Nephron (organoid): ENCODE results near the gene RPL21.

Experiments used
- H3K27ac Mint-ChIP-seq, 3 experiments: 2 replicates each; pipeline ENCODE4 v1.8.0; 2020; ENCODE audit warnings: mixed read lengths in 3 of 3, mild to moderate bottlenecking in 2 of 3, moderate library complexity in 1 of 3
- H3K27me3 Mint-ChIP-seq: 2 replicates; pipeline ENCODE4 v1.8.0; 2021; ENCODE audit warnings: low read depth, mild to moderate bottlenecking, moderate library complexity, mixed read lengths
- H3K36me3 Mint-ChIP-seq: 2 replicates; pipeline ENCODE4 v1.8.0; 2020; ENCODE audit warnings: low read depth, mixed read lengths
- H3K4me1 Mint-ChIP-seq: 2 replicates; pipeline ENCODE4 v1.8.0; 2020; ENCODE audit warnings: mixed read lengths
- H3K4me3 Mint-ChIP-seq, 3 experiments: 2 replicates each; pipeline ENCODE4 v1.8.0; 2020; ENCODE audit warnings: mild to moderate bottlenecking in 3 of 3, mixed read lengths in 3 of 3, moderate library complexity in 2 of 3
- H3K9me3 Mint-ChIP-seq: 2 replicates; pipeline ENCODE4 v1.8.0; 2020; ENCODE audit warnings: mixed read lengths
- TF ChIP-seq, protein P1 (sequence below), 3 experiments: fragments of 200-600 bp; sonication (generic); IDR thresholded peaks; one replicate each; pipeline ENCODE4 v1.5.0; 2021; ENCODE audit warnings: antibody characterized with exemption in 3 of 3; ENCODE audit not compliant: unreplicated experiment in 3 of 3

Gene RPL21

DNA sequence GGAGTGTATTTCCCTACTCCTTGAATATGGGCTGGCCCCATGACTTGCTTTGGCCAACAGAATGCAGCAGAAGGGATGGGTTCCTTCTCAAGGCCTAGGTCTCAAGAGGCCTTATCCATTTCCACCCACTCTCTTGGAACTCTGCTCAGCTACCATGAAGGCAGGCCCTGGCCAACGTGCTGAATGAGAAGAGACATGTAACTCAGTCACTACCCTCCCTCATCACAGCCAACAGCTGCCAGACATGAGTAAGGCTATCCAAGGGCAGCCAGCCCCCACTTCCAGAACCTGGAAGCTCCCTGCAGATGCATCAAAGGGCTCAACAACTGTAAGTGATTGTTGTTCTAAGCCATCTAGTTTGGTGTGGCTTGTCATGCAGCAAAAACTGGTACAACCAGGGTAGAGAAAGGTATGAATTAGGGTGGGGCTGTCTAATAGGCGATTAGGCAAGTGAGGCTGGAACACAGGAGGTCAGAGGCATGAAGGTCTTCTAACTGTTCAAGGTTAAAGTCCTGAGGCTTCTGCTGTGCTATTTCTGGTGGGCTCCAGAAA is 17.8 kb downstream of the RPL21 start:
- TF ChIP-seq, protein P1, sequence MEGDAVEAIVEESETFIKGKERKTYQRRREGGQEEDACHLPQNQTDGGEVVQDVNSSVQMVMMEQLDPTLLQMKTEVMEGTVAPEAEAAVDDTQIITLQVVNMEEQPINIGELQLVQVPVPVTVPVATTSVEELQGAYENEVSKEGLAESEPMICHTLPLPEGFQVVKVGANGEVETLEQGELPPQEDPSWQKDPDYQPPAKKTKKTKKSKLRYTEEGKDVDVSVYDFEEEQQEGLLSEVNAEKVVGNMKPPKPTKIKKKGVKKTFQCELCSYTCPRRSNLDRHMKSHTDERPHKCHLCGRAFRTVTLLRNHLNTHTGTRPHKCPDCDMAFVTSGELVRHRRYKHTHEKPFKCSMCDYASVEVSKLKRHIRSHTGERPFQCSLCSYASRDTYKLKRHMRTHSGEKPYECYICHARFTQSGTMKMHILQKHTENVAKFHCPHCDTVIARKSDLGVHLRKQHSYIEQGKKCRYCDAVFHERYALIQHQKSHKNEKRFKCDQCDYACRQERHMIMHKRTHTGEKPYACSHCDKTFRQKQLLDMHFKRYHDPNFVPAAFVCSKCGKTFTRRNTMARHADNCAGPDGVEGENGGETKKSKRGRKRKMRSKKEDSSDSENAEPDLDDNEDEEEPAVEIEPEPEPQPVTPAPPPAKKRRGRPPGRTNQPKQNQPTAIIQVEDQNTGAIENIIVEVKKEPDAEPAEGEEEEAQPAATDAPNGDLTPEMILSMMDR (IDR thresholded peaks at IDR 0.05; ENCODE audit: unreplicated experiment in 3 of 3) = no peak
- H3K27ac Mint-ChIP-seq = no peak overlapping the region
- H3K27me3 Mint-ChIP-seq = peaks cover 5% of the 10 kb centered on the region
- peaks cover 38% of the 10 kb centered on the region for H3K4me1 Mint-ChIP-seq
- no peaks in the 10 kb centered on the region for H3K9me3 Mint-ChIP-seq
- peak overlapping the region; percentile 92 to 93 (median 92) for H3K4me3 Mint-ChIP-seq
- peaks cover 10% of the 10 kb centered on the region for H3K36me3 Mint-ChIP-seq

DNA sequence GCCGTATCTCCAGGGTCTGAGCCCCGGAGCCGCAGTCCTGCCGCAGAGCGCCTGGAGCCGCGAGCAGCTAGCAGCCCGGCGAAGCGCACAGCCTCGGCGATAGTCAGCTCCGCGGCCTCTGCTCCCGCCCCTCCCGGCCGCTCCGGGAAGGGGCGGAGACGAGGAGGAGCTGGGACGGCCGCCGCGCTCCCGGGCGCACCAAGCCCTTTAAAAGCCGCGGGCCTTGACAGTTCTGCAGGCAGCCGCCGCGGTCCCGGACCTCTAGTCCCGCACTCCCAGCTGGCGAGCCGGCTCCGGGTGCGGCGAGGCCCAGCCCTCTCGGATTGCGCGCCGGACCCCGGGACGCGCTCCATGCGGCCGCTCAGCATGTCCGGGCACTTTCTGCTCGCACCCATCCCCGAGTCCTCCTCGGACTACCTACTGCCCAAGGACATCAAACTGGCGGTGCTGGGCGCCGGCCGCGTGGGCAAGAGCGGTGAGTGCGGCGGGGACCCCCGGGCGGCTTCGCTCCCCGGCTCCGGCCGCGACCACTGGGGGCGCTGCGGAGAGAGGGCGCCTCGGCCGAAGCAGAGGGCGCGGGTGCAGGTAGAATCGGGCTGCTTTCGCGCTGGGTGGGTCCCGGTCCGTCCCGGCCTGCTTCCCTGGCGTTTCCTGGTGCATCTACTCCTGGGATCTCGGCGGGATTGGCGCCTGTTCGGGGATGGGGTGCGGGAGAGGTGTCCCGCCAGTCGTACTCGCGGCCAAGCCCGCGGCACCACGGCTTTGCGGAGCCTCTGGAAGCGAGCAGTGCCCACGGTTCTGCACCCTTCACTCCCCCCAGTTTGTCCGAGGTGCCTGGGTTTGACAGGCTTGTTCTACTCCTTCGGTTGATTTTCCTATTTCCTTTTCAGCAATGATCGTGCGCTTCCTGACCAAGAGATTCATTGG is 19.5 kb downstream of the RPL21 start, which contains the start of gene RASL11A:
Gene RASL11A (plus strand): TSS at position 237 of the 927 bp plus-strand sequence. CDS start 115 bp downstream, at position 352.
- Mint-ChIP-seq H3K36me3 (no peaks in the 10 kb centered on the region), H3K9me3 (no peaks in the 10 kb centered on the region), H3K4me3 (peak within 1 kb of the TSS; percentile 92 to 95 (median 93)), H3K27me3 (peaks cover 12% of the 10 kb centered on the region), H3K27ac (peak within 1 kb of the TSS; percentile 77 to 90 (median 84)), H3K4me1 (peaks cover 46% of the 10 kb centered on the region)
- TF ChIP-seq, protein P1 (IDR thresholded peaks at IDR 0.05; ENCODE audit: unreplicated experiment in 3 of 3) = peak; percentile 94 to 100 (median 98)

DNA sequence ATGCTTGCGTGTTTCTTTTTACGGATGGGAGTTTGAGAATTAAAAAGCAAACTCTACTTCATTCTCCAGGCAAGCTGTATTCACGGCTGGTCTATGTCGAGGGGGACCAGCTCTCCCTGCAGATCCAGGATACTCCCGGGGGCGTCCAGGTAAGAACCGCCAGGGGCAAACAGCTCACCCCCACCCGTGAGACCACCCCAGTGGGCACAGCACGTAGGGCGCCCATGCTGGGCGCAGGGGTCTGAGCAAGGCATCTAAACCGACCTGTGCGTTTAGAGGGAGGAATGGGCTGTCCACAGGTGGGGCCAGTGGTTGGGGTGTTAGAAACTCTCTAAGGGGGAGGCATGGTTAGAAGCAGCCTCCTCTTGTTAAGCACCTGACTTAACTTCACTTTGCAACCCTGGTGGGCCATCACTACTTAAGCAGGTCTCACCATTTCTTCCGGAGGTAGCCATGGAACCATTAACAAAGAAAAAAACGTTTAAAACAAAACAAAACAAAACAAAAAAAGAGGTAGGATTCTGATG is 20.3 kb downstream of the RPL21 start:
- Mint-ChIP-seq H3K9me3 (no peaks in the 10 kb centered on the region), H3K27me3 (peaks cover 12% of the 10 kb centered on the region), H3K27ac (peak overlapping the region; percentile 77 to 90 (median 84)), H3K4me1 (peaks cover 51% of the 10 kb centered on the region), H3K4me3 (peak overlapping the region; percentile 92 to 95 (median 92)), H3K36me3 (no peaks in the 10 kb centered on the region)
- TF ChIP-seq, protein P1 (IDR thresholded peaks at IDR 0.05; ENCODE audit: unreplicated experiment in 3 of 3) = no peak

DNA sequence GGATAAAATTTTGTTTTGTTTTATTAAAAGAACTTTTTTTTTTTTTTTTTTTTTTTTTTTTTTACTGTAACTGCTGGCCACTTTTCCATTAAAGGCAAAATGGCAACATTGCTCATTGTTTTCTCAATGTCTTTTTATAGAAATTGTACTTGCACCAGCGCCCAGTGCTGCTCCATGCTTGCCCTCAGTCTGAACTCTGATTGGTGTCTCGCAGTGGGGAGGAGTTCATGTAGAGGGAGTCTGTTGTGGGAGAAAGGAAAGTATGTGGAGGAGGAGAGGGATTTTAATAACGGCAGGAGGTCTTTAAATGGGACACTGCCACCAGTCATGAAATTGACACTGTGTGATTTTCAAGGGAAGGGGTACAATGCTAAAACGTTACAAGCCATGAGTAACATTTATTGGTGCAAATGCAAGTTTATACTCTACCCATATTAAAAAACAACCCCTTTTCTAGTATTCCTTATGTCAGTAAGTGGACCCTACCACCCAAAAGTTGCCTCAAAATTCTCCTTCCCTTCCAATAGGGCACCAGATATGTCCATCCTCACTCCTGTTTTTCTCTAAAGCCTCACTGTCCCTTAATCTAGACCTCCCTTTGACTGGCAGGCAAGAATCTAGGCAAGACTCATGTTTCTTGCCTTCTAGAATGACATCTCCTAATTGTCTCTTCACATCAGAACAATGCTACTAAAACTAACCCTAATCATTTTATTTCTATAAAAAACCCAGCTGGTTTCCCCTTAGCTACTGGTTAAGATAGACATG is 22.5 kb downstream of the RPL21 start:
- H3K27ac Mint-ChIP-seq = peak overlapping the region; percentile 41 to 88 (median 85)
- peaks cover 15% of the 10 kb centered on the region for H3K27me3 Mint-ChIP-seq
- no peaks in the 10 kb centered on the region for H3K9me3 Mint-ChIP-seq
- TF ChIP-seq, protein P1 (IDR thresholded peaks at IDR 0.05; ENCODE audit: unreplicated experiment in 3 of 3) = no peak
- no peaks in the 10 kb centered on the region for H3K36me3 Mint-ChIP-seq
- peak overlapping the region; percentile 20 to 64 (median 53) for H3K4me3 Mint-ChIP-seq
- H3K4me1 Mint-ChIP-seq = peaks cover 51% of the 10 kb centered on the region

DNA sequence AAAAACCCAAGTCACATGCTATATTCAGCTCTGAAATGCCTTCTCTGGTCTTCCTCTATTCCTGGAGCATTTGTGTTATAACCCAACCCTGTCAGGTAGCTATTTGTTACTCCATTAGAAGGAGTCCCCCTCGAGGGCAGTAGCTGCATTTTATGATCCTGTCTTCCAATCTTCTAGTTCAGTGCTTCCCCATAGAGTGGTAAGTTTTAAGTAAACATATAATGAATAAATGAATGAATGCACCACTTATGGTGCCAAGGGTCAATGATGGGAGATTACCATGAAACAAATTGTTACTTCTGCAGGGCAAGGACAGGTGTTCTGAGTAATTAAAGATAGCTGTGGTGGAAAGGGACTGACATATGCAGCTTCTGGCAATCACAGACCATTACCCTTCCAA is 23.3 kb downstream of the RPL21 start:
- TF ChIP-seq, protein P1 (IDR thresholded peaks at IDR 0.05; ENCODE audit: unreplicated experiment in 3 of 3) = no peak
- Mint-ChIP-seq H3K27me3 (peaks cover 16% of the 10 kb centered on the region), H3K4me3 (peak overlapping the region; percentile 12 to 64 (median 26)), H3K9me3 (no peaks in the 10 kb centered on the region), H3K36me3 (no peaks in the 10 kb centered on the region), H3K4me1 (peaks cover 51% of the 10 kb centered on the region), H3K27ac (peak overlapping the region; percentile 41 to 88 (median 85))
